Stomach (tissue), 4 donors: ENCODE data around the gene FCHSD2.

Experiments used
- CTCF ChIP-seq, 7 experiments: fragments of 450-650 bp in 4 of 7; fragments of 200-600 bp in 3 of 7; sonication (generic) in 3 of 7; IDR thresholded peaks; one replicate each; pipeline ENCODE4 v1.5.1; 2016 to 2019; ENCODE audit warnings: antibody characterized with exemption in 7 of 7, control low read depth in 2 of 7, mild to moderate bottlenecking in 1 of 7
- POLR2AphosphoS5 ChIP-seq, 3 donors: sonication (generic); formaldehyde crosslinking; IDR thresholded peaks; one replicate each; pipeline ENCODE4 v1.6.1; 2016; ENCODE audit warnings: antibody characterized with exemption in 3 of 3

GRCh38 chr11:72828692-72829101, 313.4 kb downstream of the FCHSD2 start:
- TF ChIP-seq POLR2AphosphoS5 (IDR thresholded peaks at IDR 0.05) (no peak), CTCF (IDR thresholded peaks at IDR 0.05) (no peak)
